OCI-LY7 (cell line): ENCODE data around the gene FSHR. TPM values are rescaled to one million over a fixed set of nuclear protein-coding genes. Genes with fewer than 3 reads are reported as not detected.

Source experiments
- BruUV-seq: library from RNA; stranded (reverse); fragments of 400-500 nt; replicated peaks from 2 replicates; lab custom pipeline; 2021; lab: Mats Ljungman, UMichigan
- CTCF ChIA-PET: fragments of 300-600 bp; sonication (Branson Sonifier 250); formaldehyde crosslinking; loops from one replicate; lab custom pipeline; 2022; ENCODE audit warnings: antibody characterized with exemption; ENCODE audit not compliant: unreplicated experiment; lab: Charles Lee
- POLR2A ChIA-PET: fragments of 300-600 bp; sonication (Branson Sonifier 250); formaldehyde crosslinking; loops from one replicate; lab custom pipeline; 2022; ENCODE audit warnings: antibody characterized with exemption; lab: Charles Lee
- DNase-seq: peaks from one replicate; pipeline ENCODE4 v3.0.0-alpha.2; 2015; ENCODE audit warnings: low spot score
- H2AFZ ChIP-seq: fragments of 200-600 bp; sonication (generic), shearing (Covaris generic); 2 replicates; pipeline ENCODE4 v1.6.1; 2014; ENCODE audit warnings: mild to moderate bottlenecking, antibody characterized with exemption, low read length, moderate library complexity
- H3K27ac ChIP-seq: fragments of 200-600 bp; sonication (generic); 2 replicates; pipeline ENCODE4 v1.5.1; 2014; ENCODE audit warnings: mixed run types, low read depth, mild to moderate bottlenecking, moderate library complexity, low read length, inconsistent platforms; ENCODE audit not compliant: poor library complexity, severe bottlenecking
- H3K36me3 ChIP-seq: fragments of 200-600 bp; sonication (generic); 2 replicates; pipeline ENCODE4 v1.6.1; 2014; ENCODE audit warnings: mild to moderate bottlenecking, antibody characterized with exemption, low read length, moderate library complexity, mixed read lengths; ENCODE audit not compliant: insufficient read depth
- H3K4me1 ChIP-seq: fragments of 200-600 bp; sonication (generic); 2 replicates; pipeline ENCODE4 v1.5.1; 2014; ENCODE audit warnings: mild to moderate bottlenecking, low read length; ENCODE audit not compliant: insufficient read depth, poor library complexity, severe bottlenecking
- H3K4me2 ChIP-seq: fragments of 200-600 bp; sonication (generic); 2 replicates; pipeline ENCODE4 v1.6.1; 2014; ENCODE audit warnings: mild to moderate bottlenecking, low read length
- H3K4me3 ChIP-seq: fragments of 200-600 bp; sonication (generic); 2 replicates; pipeline ENCODE4 v1.5.1; 2014; ENCODE audit warnings: mild to moderate bottlenecking, low read depth, low read length; ENCODE audit not compliant: poor library complexity, severe bottlenecking
- H3K79me2 ChIP-seq: fragments of 200-600 bp; sonication (generic); 2 replicates; pipeline ENCODE4 v1.6.1; 2016; ENCODE audit warnings: low read depth, mild to moderate bottlenecking, low read length, moderate library complexity, mixed read lengths; ENCODE audit not compliant: insufficient read depth
- H3K9me2 ChIP-seq: fragments of 200-600 bp; sonication (generic); 2 replicates; pipeline ENCODE4 v1.6.1; 2016; ENCODE audit warnings: mild to moderate bottlenecking, low read length, mixed read lengths; ENCODE audit not compliant: insufficient read depth
- H3K9me3 ChIP-seq: fragments of 200-600 bp; sonication (generic); 2 replicates; pipeline ENCODE4 v1.6.1; 2014; ENCODE audit warnings: mild to moderate bottlenecking, mixed run types, low read length, mixed read lengths
- H4K20me1 ChIP-seq: fragments of 200-600 bp; sonication (generic); 2 replicates; pipeline ENCODE4 v1.6.1; 2014; ENCODE audit warnings: mild to moderate bottlenecking, antibody characterized with exemption, low read length, moderate library complexity, mixed read lengths; ENCODE audit not compliant: insufficient read depth
- EZH2phosphoT487 ChIP-seq: fragments of 200-600 bp; sonication (generic); IDR thresholded peaks from 2 replicates; pipeline ENCODE4 v1.6.1; 2018; ENCODE audit warnings: low read depth, borderline replicate concordance, mild to moderate bottlenecking, mixed run types, antibody characterized with exemption, low read length, moderate library complexity, mixed read lengths
- intact Hi-C: fragments of 100-400 bp; cut with micrococcal nuclease; formaldehyde crosslinking; loops from one replicate; pipeline ENCODE4 v1.10.0; 2022; ENCODE audit not compliant: unreplicated experiment
- total RNA-seq, 2 experiments: library from RNA; depleted of rRNA in 1 of 2; stranded (reverse); fragments of >200 nt in 1 of 2; shearing (Covaris generic) in 1 of 2; gene quantifications; 2 replicates each; pipeline ENCODE4 v1.2.3, GENCODE V29; 2014 to 2022
- TF ChIP-seq, protein P1 (sequence below): fragments of 200-600 bp; sonication (generic); conservative IDR thresholded peaks from 2 replicates; pipeline ENCODE4 v1.5.1; 2014; ENCODE audit warnings: mild to moderate bottlenecking, antibody characterized with exemption, low read length, moderate library complexity, mixed read lengths

FSHR gene
- total RNA-seq, 2 experiments from 2014 or later, result not detected

DNA sequence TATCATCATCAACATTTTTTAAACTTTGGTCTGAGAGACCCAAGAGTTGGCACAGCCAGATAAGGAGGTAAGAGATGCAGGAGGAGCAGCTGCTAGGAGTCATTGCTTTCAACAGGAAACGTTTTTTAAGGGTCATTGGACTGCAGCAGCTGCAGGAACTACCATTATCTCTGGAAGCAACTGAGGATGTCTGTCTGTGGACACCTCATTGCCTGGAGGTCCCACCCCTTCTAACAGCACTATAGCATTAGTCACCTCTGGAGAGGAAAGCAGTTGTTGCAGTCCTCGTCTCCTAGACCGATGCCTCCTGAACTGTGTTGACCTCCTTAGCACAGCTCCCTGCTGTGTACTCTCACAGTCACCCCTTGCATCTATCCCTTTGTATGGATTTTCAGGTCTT, 21.5 kb upstream of the FSHR start:
- no peak overlapping the region for H2AFZ ChIP-seq

DNA sequence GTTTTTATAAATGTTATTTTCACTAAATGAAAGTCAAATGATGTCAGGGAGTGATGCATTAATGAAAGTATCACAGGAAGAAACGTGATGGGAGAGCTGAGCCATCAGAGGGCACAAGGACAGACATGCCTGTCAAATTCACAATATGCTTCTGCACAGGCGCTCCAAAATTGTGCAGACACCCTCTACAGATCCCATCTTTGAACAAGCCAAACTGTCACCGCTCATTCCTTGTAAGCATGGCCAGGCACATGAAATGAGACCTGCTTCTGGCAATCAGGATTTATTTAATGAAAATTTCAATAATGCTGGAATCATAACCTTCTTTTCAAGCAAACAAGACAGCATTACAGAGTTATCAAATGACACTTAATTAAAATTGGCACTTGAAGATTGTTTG, 20.4 kb upstream of the FSHR start:
- Histone ChIP-seq H2AFZ (no peak overlapping the region), H3K4me1 (no peaks in the 10 kb centered on the region), H3K9me3 (no peaks in the 10 kb centered on the region), H3K4me2 (no peak overlapping the region), H3K9me2 (no peaks in the 10 kb centered on the region), H3K4me3 (no peak overlapping the region), H4K20me1 (no peaks in the 10 kb centered on the region), H3K79me2 (no peaks in the 10 kb centered on the region), H3K27ac (no peak overlapping the region), H3K36me3 (no peaks in the 10 kb centered on the region)
- no peak for TF ChIP-seq EZH2phosphoT487
- TF ChIP-seq, protein P1, sequence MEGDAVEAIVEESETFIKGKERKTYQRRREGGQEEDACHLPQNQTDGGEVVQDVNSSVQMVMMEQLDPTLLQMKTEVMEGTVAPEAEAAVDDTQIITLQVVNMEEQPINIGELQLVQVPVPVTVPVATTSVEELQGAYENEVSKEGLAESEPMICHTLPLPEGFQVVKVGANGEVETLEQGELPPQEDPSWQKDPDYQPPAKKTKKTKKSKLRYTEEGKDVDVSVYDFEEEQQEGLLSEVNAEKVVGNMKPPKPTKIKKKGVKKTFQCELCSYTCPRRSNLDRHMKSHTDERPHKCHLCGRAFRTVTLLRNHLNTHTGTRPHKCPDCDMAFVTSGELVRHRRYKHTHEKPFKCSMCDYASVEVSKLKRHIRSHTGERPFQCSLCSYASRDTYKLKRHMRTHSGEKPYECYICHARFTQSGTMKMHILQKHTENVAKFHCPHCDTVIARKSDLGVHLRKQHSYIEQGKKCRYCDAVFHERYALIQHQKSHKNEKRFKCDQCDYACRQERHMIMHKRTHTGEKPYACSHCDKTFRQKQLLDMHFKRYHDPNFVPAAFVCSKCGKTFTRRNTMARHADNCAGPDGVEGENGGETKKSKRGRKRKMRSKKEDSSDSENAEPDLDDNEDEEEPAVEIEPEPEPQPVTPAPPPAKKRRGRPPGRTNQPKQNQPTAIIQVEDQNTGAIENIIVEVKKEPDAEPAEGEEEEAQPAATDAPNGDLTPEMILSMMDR, result no peak
- ChIA-PET POLR2A (no interaction called here), CTCF (no interaction called here)
- DNase-seq, result no peak
- intact Hi-C loops, result no loop called here
- no TSS peak for BruUV-seq

More for the DNA sequence above, 21.5 kb upstream of the FSHR start:
- Histone ChIP-seq H3K36me3 (no peaks in the 10 kb centered on the region), H3K4me3 (no peak overlapping the region), H3K9me3 (no peaks in the 10 kb centered on the region), H3K4me1 (no peaks in the 10 kb centered on the region), H3K9me2 (no peaks in the 10 kb centered on the region), H3K4me2 (no peak overlapping the region), H4K20me1 (no peaks in the 10 kb centered on the region), H3K27ac (no peak overlapping the region), H3K79me2 (no peaks in the 10 kb centered on the region)
- no peak for DNase-seq
- CTCF ChIA-PET, result no interaction called here
- intact Hi-C loops, result no loop called here
- POLR2A ChIA-PET, result interaction anchor here (0.6 to 1.1 kb wide), 3 partner anchors 16 to 577 kb away, joined by 3 to 9 read pairs (median 3); no protein-coding TSS in a partner anchor
- BruUV-seq, result no TSS peak
- TF ChIP-seq, protein P1, result no peak
- no peak for TF ChIP-seq EZH2phosphoT487

DNA sequence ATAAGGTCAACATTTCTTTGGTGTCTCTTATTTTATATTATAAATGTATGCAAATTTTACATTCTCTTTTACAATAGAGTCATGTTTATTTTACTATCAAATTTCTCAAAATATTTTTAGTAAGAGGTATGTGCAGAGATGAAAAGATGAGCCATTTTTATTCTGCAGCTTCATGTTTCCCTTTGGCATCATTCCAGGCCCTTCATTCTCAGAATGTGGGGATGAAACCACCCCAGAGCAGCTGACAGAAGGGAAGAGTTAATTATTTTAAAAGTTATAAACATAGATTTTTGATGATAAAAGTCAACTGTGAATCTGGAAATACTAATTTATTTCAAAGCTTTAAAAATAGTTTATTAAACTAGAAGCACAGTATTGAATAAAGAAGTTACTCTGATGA, 12.8 kb upstream of the FSHR start:
- ChIA-PET POLR2A (interaction anchor here (0.7 kb wide), 1 partner anchor 1318 kb away, joined by 3 read pairs; no protein-coding TSS in a partner anchor), CTCF (no interaction called here)
- Histone ChIP-seq H3K27ac (no peak overlapping the region), H3K9me3 (no peaks in the 10 kb centered on the region), H3K4me2 (no peak overlapping the region), H3K79me2 (no peaks in the 10 kb centered on the region), H2AFZ (no peak overlapping the region), H3K9me2 (no peaks in the 10 kb centered on the region), H4K20me1 (no peaks in the 10 kb centered on the region), H3K36me3 (no peaks in the 10 kb centered on the region), H3K4me3 (no peak overlapping the region), H3K4me1 (no peaks in the 10 kb centered on the region)
- intact Hi-C loops, result no loop called here
- no TSS peak for BruUV-seq
- no peak for DNase-seq
- TF ChIP-seq, protein P1, result no peak
- no peak for TF ChIP-seq EZH2phosphoT487
